GM10266 (cell line): ENCODE results near the gene ZNF202.

Experiments
- DNase-seq: peaks from one replicate; pipeline ENCODE4 v3.0.0; 2012; ENCODE audit errors: extremely low spot score
- TF ChIP-seq, protein P1 (sequence below): IDR thresholded peaks from 2 replicates; pipeline ENCODE4 v1.5.1; 2012; ENCODE audit warnings: mild to moderate bottlenecking, low read depth; ENCODE audit not compliant: control insufficient read depth, insufficient read depth; ENCODE audit errors: missing control alignments

Gene ZNF202

DNA sequence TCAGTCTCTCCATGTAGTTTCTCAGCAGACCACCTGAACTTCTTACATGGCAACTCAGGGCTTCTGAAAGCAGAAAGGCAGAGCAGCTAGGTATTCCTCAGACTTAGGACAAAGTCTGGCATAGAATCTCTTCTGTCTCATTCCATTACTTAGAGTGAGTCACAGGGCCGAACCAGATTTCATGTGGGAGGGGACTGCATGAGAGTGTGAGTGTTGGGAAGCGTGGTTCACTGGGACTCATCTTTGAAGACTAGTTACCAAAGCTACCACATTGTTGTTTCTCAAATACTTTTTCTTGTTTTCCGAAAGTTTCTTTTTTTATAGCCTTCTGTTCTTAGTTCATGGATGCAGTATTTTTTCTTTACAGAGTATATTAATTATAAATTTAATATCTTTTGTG, 51.0 kb downstream of the ZNF202 start:
- DNase-seq, result no peak
- TF ChIP-seq, protein P1, sequence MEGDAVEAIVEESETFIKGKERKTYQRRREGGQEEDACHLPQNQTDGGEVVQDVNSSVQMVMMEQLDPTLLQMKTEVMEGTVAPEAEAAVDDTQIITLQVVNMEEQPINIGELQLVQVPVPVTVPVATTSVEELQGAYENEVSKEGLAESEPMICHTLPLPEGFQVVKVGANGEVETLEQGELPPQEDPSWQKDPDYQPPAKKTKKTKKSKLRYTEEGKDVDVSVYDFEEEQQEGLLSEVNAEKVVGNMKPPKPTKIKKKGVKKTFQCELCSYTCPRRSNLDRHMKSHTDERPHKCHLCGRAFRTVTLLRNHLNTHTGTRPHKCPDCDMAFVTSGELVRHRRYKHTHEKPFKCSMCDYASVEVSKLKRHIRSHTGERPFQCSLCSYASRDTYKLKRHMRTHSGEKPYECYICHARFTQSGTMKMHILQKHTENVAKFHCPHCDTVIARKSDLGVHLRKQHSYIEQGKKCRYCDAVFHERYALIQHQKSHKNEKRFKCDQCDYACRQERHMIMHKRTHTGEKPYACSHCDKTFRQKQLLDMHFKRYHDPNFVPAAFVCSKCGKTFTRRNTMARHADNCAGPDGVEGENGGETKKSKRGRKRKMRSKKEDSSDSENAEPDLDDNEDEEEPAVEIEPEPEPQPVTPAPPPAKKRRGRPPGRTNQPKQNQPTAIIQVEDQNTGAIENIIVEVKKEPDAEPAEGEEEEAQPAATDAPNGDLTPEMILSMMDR, result no peak

DNA sequence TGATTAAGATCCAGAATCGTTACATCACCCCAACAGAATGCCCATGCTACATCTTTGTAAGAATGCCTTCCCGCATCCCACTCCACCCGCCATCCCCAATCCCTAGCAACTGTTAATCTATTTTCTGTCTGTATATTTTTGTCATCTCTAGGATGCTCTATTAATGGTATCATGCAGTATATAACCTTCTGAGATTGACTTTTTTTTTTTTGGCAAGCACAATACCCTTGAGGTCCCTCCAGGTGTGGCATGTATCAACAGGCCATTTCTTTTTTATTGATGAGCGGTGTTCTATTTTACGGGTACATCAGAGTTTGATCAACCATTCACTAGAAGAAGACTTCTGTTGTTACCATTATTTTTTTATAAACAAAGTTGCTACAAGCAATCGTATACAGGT, 56.9 kb downstream of the ZNF202 start:
- TF ChIP-seq, protein P1, result no peak

DNA sequence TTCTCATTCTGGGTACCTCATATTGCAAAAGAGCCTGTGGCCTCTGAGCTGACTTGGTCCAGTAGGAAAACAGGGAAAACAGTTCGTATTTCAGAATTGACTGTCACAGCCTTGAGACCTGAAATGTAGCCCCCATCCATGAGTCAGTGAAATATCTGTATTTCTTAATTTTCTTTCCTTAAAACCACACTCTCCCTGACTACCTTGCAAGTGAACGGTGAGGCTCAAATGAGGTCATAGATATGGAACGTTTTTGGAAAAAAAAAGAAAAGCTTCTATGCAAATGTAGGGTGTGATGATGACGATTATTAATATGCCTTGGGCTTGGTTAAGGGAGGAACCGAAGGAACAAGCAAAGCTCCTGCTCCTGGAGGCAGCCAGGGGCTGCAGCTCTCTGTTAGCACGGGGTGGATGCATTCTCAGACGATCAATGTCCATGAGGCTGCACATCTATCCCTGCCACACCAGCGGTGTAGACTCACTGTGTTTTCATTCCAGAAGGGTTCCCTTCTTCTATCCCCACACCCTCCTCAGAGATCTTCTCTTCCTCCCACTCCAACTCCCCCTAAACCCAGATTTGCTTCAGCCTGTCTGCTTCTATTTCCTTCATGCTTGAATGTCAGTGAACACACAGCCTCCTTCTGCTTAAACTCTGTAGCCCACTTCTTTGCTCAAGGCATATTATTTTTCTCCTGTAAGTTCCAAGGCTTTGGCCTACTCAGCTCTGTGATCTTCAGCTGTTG, 57.9 kb downstream of the ZNF202 start:
- DNase-seq, result no peak
- TF ChIP-seq, protein P1, result no peak

More for the DNA sequence above, 56.9 kb downstream of the ZNF202 start:
- DNase-seq, result no peak

DNA sequence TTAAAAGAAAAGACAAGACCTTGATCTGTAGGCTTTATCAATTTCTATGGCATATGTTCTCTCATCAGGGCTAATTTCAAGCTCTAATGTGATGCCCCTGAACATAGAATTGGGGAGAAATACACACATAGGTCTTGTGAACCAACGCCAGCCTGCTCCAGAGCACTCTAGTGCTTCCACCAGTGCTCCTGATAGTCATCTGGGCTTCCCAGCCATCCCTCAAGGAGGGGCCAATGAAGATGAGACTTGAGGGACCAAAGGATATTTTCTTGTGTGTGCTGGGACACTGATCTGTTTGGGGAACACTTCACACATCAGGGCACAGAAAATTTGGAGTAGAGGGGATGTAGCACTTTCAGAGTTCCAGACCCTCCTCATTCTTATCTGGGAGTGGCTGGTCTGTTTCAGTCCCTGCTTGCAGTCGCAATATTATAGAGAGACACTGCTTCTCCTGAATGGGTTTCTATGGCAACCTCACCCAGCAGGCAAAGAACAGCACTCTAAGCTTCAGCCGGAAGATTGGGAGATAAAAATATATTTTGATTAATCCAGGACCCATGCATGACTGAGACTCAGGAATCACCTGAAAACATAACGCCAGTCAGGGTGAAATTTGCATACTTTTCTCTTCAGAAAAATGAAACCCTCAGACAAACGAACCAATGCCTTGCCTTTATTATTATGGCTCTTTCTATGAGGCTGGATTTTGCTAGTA, 58.6 kb downstream of the ZNF202 start:
- TF ChIP-seq, protein P1, result no peak
- DNase-seq, result no peak

DNA sequence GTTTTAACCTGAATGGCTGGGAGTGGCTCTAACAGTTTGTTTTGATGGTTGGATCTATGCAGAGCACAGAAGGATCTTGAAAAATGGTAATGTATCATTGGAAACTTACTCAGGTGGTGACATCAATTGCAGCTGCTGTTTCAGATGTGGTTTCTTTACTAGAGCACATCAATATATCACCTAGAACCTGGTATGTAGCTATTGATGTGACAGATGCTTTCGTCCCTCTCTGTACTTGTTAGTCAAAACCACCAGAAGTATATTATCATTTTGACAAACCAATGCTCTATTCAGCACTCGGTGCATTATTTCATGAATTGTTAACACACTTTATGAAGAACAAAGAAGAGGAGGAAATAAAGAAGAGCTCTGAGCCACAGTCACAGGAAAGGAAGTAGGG, 60.4 kb downstream of the ZNF202 start:
- DNase-seq, result no peak
- TF ChIP-seq, protein P1, result no peak

DNA sequence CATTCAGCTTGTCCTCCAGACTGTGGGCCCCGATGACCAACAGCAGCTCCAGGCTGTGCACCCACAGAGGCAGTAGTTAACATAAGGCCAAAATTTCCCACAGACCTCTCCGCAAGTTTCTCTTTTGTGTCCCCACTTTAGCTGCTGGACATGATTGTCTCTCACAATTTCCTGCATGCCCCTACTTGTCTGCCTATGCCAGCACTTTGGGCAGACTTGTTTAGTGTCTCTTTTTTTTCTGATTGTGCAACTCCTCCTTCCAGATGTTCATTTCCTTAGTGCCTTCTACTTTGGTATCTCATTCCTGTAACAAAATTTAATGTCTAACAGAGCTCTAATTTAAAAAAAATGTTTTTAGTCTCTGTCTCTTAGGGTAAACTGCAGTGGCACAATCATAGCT, 63.2 kb downstream of the ZNF202 start:
- no peak for DNase-seq
- TF ChIP-seq, protein P1, result no peak

DNA sequence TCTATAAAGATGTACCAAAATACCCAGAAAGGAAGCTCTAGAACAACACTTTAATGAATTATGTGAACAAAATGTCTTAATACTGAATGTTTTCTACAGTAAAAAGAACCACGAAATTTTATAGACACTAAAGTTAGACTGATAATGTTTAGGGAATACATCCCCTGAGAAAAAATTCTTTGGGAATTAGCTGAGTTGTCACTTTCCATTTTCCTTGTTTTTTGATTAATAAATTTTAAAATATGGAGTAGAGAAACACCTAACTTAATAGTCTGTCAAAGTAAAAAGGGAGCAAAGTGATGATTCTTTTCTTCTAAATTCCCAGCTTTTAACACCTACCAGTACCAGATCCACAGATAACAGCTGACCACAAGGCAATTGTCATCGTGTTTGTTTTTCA, 64.0 kb downstream of the ZNF202 start:
- TF ChIP-seq, protein P1, result no peak
- DNase-seq, result no peak
